ENCODE data around the gene NAPG. TPM values are rescaled to one million over a fixed set of nuclear protein-coding genes. Genes with fewer than 3 reads are reported as not detected.
A peak's percentile ranks its signal among the peaks of the same experiment; 100 is the strongest.

The NAPG gene
- polyA plus RNA-seq (ENCODE audit: insufficient read length in 3 of 3) = 10 to 100 TPM; 17.1 to 27.1 (median 21.9) TPM
- long read RNA-seq, donor 1 = 0 reads
- long read RNA-seq, donor 2 = 0 reads
- long read RNA-seq, donor 3 = 0 reads
- long read RNA-seq, donor 4, partial matches to known transcripts = 24 of 24 reads
- long read RNA-seq, donor 4, other reads (novel, unspliced or antisense) = 0 of 24 reads
- long read RNA-seq, donor 5 = 0 reads
- long read RNA-seq, donor 6 = 0 reads
- long read RNA-seq, donor 7 = 0 reads
- long read RNA-seq, donor 8 = 0 reads
- long read RNA-seq, donor 9 = 0 reads
- long read RNA-seq, donor 10, partial matches to known transcripts = 5 of 5 reads
- long read RNA-seq, donor 10, other reads (novel, unspliced or antisense) = 0 of 5 reads
- long read RNA-seq, donor 11 = 0 reads
- long read RNA-seq, donor 12, partial matches to known transcripts = 11 of 12 reads
- long read RNA-seq, donor 12, other reads (novel, unspliced or antisense) = 0 of 12 reads
- long read RNA-seq, donor 13 = 0 reads
- long read RNA-seq, donor 14 = 0 reads
- long read RNA-seq, donor 15 = 0 reads
- long read RNA-seq, donor 16 = 0 reads

GRCh38 chr18:10525697-10526560 lies at the start of gene NAPG:
NAPG (plus strand) TSS chr18:10526027; CDS start chr18:10526103, 76 bp downstream.
- DNase-seq (ENCODE audit: extremely low read depth in 1 of 11, low read depth in 9 of 11, low spot score in 4 of 11) = peak; percentile 72 to 91 (median 85)

GRCh38 chr18:10476338-10476791 lies 49.5 kb upstream of the NAPG start:
- peak in 4 of 11 donors; percentile 29 to 63 (median 42) for DNase-seq (ENCODE audit: extremely low read depth in 1 of 11, low read depth in 9 of 11, low spot score in 4 of 11)

- no peak for DNase-seq (ENCODE audit: extremely low read depth in 1 of 11, low read depth in 9 of 11, low spot score in 4 of 11)
Measured at GRCh38 chr18:10477121-10477862, 48.5 kb upstream of the NAPG start.

- DNase-seq (ENCODE audit: extremely low read depth in 1 of 11, low read depth in 9 of 11, low spot score in 4 of 11) = no peak
Measured at GRCh38 chr18:10477863-10478260, 48.0 kb upstream of the NAPG start.

- DNase-seq (ENCODE audit: extremely low read depth in 1 of 11, low read depth in 9 of 11, low spot score in 4 of 11) = no peak
Measured at GRCh38 chr18:10481831-10482230, 44.0 kb upstream of the NAPG start.

- no peak for DNase-seq (ENCODE audit: extremely low read depth in 1 of 11, low read depth in 9 of 11, low spot score in 4 of 11)
Measured at GRCh38 chr18:10482363-10482984, 43.4 kb upstream of the NAPG start.

- no peak for DNase-seq (ENCODE audit: extremely low read depth in 1 of 11, low read depth in 9 of 11, low spot score in 4 of 11)
Measured at GRCh38 chr18:10482985-10483949, 42.6 kb upstream of the NAPG start.

GRCh38 chr18:10485475-10485874 lies 40.4 kb upstream of the NAPG start:
- no peak for DNase-seq (ENCODE audit: extremely low read depth in 1 of 11, low read depth in 9 of 11, low spot score in 4 of 11)

- no peak for DNase-seq (ENCODE audit: extremely low read depth in 1 of 11, low read depth in 9 of 11, low spot score in 4 of 11)
Measured at GRCh38 chr18:10486362-10486761, 39.5 kb upstream of the NAPG start.

- no peak for DNase-seq (ENCODE audit: extremely low read depth in 1 of 11, low read depth in 9 of 11, low spot score in 4 of 11)
Measured at GRCh38 chr18:10487154-10487553, 38.7 kb upstream of the NAPG start.

GRCh38 chr18:10488017-10488416 lies 37.8 kb upstream of the NAPG start:
- DNase-seq (ENCODE audit: extremely low read depth in 1 of 11, low read depth in 9 of 11, low spot score in 4 of 11) = no peak

- no peak for DNase-seq (ENCODE audit: extremely low read depth in 1 of 11, low read depth in 9 of 11, low spot score in 4 of 11)
Measured at GRCh38 chr18:10490401-10491165, 35.2 kb upstream of the NAPG start.

GRCh38 chr18:10495936-10496335 lies 29.9 kb upstream of the NAPG start:
- no peak for DNase-seq (ENCODE audit: extremely low read depth in 1 of 11, low read depth in 9 of 11, low spot score in 4 of 11)

GRCh38 chr18:10497206-10497749 lies 28.5 kb upstream of the NAPG start:
- DNase-seq (ENCODE audit: extremely low read depth in 1 of 11, low read depth in 9 of 11, low spot score in 4 of 11) = no peak

GRCh38 chr18:10499230-10499629 lies 26.6 kb upstream of the NAPG start:
- DNase-seq (ENCODE audit: extremely low read depth in 1 of 11, low read depth in 9 of 11, low spot score in 4 of 11) = no peak

GRCh38 chr18:10500038-10500437 lies 25.8 kb upstream of the NAPG start:
- DNase-seq (ENCODE audit: extremely low read depth in 1 of 11, low read depth in 9 of 11, low spot score in 4 of 11) = no peak

- DNase-seq (ENCODE audit: extremely low read depth in 1 of 11, low read depth in 9 of 11, low spot score in 4 of 11) = no peak
Measured at GRCh38 chr18:10504723-10505122, 21.1 kb upstream of the NAPG start.
